Caki2 (cell line): ENCODE measurements around the gene ARL8B. TPM values are rescaled to one million over a fixed set of nuclear protein-coding genes. Genes with fewer than 3 reads are reported as not detected.
A peak's percentile ranks its signal among the peaks of the same experiment; 100 is the strongest.
"Not testable (repeated sequence)": the region's sequence is repeated elsewhere in the genome, so short reads cannot be mapped to it uniquely, and the experiment has no call there.

Experiments used
- DNase-seq: peaks from one replicate; pipeline ENCODE4 v3.0.0-alpha.2; 2015; ENCODE audit warnings: low read depth
- in situ Hi-C: cut with HindIII; loops from 2 replicates; pipeline ENCODE4 v1.10.0; 2016; ENCODE audit warnings: low sequenced_read_pairs, low pct_unique_long_range_greater_than_20kb, mixed read lengths
- total RNA-seq: library from RNA; depleted of rRNA; stranded (reverse); fragments of >200 nt; shearing (Covaris generic); gene quantifications from 2 replicates; pipeline ENCODE4 v1.2.3, GENCODE V29; 2014; ENCODE audit warnings: low replicate concordance; rRNA removed

Gene ARL8B
- total RNA-seq: 36.5 and 39.9 TPM in 2 replicates

- peak; percentile 75 for DNase-seq
- in situ Hi-C loops: no loop called here
Measured at GRCh38 chr3:5122030-5122740, at the start of gene ARL8B. Gene ARL8B, plus strand, starts transcription at chr3:5122292. Its CDS starts 174 bp downstream, at chr3:5122466.

- in situ Hi-C loops: no loop called here
- DNase-seq: no peak
Measured at GRCh38 chr3:5073374-5074085, 48.6 kb upstream of the ARL8B start.

GRCh38 chr3:5078151-5078550 is 43.9 kb upstream of the ARL8B start:
- in situ Hi-C loops: no loop called here
- no peak for DNase-seq

- in situ Hi-C loops: no loop called here
Measured at GRCh38 chr3:5079761-5080160, 42.3 kb upstream of the ARL8B start.

GRCh38 chr3:5080779-5081550 is 41.1 kb upstream of the ARL8B start:
- DNase-seq: no peak
- in situ Hi-C loops: no loop called here

More at GRCh38 chr3:5079761-5080160, 42.3 kb upstream of the ARL8B start:
- DNase-seq: no peak

- in situ Hi-C loops: not testable (repeated sequence)
Measured at GRCh38 chr3:5081973-5082788, 39.9 kb upstream of the ARL8B start.

GRCh38 chr3:5082789-5083115 is 39.3 kb upstream of the ARL8B start:
- no peak for DNase-seq
- in situ Hi-C loops: no loop called here

More at GRCh38 chr3:5081973-5082788, 39.9 kb upstream of the ARL8B start:
- DNase-seq: not testable (repeated sequence)

GRCh38 chr3:5084224-5084623 is 37.9 kb upstream of the ARL8B start:
- in situ Hi-C loops: no loop called here
- DNase-seq: no peak

- DNase-seq: no peak
- in situ Hi-C loops: no loop called here
Measured at GRCh38 chr3:5086708-5087107, 35.4 kb upstream of the ARL8B start.

- no peak for DNase-seq
- in situ Hi-C loops: no loop called here
Measured at GRCh38 chr3:5087209-5087608, 34.9 kb upstream of the ARL8B start.

GRCh38 chr3:5090197-5090596 is 31.9 kb upstream of the ARL8B start:
- DNase-seq: no peak
- in situ Hi-C loops: no loop called here

GRCh38 chr3:5092018-5092417 is 30.1 kb upstream of the ARL8B start:
- DNase-seq: no peak
- in situ Hi-C loops: no loop called here

- in situ Hi-C loops: no loop called here
- no peak for DNase-seq
Measured at GRCh38 chr3:5093731-5094130, 28.4 kb upstream of the ARL8B start.

- DNase-seq: no peak
- in situ Hi-C loops: no loop called here
Measured at GRCh38 chr3:5095886-5096285, 26.2 kb upstream of the ARL8B start.

- DNase-seq: no peak
- in situ Hi-C loops: no loop called here
Measured at GRCh38 chr3:5096336-5097008, 25.6 kb upstream of the ARL8B start.

GRCh38 chr3:5098346-5098745 is 23.7 kb upstream of the ARL8B start:
- DNase-seq: no peak
- in situ Hi-C loops: no loop called here

- in situ Hi-C loops: no loop called here
- DNase-seq: no peak
Measured at GRCh38 chr3:5102532-5102931, 19.6 kb upstream of the ARL8B start.

GRCh38 chr3:5103743-5104142 is 18.3 kb upstream of the ARL8B start:
- no peak for DNase-seq
- in situ Hi-C loops: no loop called here
